Right hindlimb (tissue), 1 donor: Measurements from ENCODE around the gene MYBBP1A.
"Not testable (repeated sequence)": the region's sequence is repeated elsewhere in the genome, so short reads cannot be mapped to it uniquely, and the experiment has no call there.

Source experiments
- DNase-seq: peaks from one replicate; pipeline ENCODE4 v3.0.0-alpha.2; 2018

MYBBP1A gene, protein sequence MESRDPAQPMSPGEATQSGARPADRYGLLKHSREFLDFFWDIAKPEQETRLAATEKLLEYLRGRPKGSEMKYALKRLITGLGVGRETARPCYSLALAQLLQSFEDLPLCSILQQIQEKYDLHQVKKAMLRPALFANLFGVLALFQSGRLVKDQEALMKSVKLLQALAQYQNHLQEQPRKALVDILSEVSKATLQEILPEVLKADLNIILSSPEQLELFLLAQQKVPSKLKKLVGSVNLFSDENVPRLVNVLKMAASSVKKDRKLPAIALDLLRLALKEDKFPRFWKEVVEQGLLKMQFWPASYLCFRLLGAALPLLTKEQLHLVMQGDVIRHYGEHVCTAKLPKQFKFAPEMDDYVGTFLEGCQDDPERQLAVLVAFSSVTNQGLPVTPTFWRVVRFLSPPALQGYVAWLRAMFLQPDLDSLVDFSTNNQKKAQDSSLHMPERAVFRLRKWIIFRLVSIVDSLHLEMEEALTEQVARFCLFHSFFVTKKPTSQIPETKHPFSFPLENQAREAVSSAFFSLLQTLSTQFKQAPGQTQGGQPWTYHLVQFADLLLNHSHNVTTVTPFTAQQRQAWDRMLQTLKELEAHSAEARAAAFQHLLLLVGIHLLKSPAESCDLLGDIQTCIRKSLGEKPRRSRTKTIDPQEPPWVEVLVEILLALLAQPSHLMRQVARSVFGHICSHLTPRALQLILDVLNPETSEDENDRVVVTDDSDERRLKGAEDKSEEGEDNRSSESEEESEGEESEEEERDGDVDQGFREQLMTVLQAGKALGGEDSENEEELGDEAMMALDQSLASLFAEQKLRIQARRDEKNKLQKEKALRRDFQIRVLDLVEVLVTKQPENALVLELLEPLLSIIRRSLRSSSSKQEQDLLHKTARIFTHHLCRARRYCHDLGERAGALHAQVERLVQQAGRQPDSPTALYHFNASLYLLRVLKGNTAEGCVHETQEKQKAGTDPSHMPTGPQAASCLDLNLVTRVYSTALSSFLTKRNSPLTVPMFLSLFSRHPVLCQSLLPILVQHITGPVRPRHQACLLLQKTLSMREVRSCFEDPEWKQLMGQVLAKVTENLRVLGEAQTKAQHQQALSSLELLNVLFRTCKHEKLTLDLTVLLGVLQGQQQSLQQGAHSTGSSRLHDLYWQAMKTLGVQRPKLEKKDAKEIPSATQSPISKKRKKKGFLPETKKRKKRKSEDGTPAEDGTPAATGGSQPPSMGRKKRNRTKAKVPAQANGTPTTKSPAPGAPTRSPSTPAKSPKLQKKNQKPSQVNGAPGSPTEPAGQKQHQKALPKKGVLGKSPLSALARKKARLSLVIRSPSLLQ (N-terminal part only)

DNA sequence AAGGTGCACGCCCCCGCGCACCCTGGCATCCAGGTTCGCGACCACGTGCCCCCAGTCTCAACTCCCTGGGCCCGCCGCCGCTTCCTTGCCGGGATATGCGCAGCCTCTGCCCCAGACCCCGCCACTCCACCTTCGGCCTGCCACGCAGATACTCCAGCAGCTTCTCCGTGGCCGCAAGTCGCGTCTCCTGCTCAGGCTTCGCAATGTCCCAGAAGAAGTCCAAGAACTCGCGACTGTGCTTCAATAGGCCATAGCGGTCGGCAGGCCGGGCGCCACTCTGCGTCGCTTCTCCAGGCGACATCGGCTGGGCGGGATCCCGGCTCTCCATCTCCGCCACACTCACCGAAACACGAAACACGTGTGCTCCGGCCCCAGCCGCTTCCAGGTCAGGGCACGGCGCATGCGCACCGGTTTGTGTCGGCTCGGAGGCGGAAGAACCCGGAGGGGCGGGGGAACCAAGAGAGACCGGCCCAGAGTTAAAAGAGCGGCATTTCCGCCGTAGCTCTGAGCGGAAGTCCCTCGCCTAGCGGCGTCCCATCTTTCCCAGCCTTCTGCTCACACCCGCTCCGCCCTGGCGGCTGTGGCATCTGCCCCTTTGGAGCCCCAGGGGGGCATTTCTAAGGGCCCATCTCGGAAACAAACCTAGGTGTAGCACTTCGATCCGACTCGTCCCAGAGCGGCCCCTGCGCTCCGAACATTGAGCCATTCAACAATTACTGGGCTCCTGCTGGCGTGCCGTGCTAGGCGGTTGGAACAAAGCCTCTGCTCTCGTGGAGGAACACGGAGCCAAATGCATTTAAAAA is at the start of gene MYBBP1A:
MYBBP1A (minus strand) TSS at position 388 of the 803 bp plus-strand sequence; CDS start at position 328, 60 bp downstream.
- peak; percentile 97 for DNase-seq

DNA sequence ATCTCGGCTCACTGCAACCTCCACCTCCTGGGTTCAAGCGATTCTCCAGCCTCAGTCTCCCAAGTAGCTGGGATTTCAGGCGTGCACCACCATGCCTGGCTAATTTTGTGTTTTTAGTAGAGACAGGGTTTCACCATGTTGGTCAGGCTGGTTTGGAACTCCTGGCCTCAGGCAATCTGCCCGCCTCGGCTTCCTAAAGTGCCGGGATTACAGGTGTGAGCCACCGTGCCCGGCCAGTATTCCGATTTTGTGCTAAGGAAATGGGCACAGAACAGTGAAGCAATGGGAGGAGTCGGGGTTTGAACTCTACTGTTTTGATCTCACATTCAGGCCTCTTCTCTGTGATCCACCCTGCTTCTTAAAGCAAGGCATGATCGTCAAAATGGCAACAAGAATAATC is 49.6 kb upstream of the MYBBP1A start:
- DNase-seq, result not testable (repeated sequence)

DNA sequence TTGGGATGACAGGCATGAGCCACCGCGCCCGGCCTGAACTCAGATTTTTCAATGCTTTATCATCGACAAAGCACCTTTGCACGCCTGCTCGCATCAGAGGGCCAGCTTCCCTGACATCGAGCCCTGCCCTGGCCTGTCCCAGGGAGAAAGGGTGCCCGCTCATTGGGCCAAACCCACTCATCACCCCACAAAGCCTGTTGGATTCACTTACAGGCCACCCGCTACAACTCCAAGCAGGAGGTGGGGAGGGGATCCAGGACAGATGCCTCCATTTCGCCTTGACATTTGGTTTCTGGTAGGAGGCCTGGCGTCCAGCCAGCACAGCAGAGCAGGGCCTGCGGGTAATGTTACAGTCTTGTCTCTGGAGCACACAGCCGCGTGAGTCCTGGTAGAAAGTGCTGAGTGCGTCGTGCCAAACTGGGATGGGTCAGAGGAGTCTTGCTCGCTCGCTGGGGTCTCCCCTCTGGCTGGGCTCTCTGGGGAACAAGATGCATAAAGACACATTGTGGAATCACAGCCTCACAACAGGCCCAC is 49.0 kb upstream of the MYBBP1A start:
- peak; percentile 87 for DNase-seq

DNA sequence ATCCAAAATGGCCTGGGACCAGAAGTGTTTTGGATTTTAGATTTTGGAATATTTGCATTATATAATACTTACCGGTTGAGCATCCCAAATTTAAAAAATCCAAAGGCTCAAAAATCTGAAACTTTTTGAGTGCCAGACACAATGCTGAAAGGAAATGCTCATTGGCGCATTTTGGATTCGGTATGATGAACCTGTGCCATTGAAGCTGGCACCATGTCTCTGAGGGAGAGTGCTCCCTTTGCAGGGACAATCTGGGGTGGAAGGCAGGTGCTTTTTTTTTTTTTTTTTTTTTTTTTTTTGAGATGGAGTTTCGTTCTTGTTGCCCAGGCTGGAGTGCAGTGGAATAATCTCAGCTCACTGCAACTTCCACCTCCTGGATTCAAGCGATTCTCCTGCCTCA is 46.9 kb upstream of the MYBBP1A start:
- no peak for DNase-seq

DNA sequence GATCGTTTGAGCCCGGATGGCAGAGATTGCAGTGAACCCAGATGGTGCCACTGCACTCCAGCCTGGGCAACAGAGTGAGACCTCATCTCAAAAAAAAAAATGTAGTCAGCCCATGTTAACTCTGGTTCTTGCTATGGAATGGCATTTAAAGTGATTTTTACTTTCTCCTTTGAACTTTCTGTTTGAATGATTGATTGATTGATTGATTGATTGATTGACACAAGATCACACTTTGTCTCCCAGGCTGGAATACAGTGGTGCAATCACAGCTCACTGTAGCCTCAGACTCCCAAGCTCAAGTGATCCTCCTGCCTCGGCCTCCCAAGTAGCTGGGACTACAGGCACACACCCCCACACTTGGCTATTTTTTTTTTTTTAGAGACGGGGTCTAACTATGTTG is 46.1 kb upstream of the MYBBP1A start:
- DNase-seq, result no peak

DNA sequence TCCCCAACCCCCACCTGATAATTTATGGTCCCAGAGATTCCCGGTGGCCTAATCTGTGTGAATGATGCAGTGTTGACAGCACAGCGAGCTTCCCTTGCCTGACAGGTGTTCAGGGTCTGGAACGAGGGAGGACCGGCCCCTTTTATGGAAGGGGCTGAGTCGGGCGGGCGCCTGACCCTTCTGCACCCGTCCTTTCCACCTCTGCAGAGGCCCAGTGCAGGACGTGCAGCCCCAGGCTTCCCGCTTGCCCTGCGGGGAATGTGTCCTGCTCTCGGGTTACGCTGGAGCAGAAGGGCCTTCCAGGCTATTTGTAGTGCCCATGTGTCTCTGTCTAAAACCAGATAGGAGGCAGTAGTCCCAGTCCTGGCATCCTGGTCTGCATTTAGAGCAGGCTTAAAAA is 45.4 kb upstream of the MYBBP1A start:
- DNase-seq, result peak; percentile 71

DNA sequence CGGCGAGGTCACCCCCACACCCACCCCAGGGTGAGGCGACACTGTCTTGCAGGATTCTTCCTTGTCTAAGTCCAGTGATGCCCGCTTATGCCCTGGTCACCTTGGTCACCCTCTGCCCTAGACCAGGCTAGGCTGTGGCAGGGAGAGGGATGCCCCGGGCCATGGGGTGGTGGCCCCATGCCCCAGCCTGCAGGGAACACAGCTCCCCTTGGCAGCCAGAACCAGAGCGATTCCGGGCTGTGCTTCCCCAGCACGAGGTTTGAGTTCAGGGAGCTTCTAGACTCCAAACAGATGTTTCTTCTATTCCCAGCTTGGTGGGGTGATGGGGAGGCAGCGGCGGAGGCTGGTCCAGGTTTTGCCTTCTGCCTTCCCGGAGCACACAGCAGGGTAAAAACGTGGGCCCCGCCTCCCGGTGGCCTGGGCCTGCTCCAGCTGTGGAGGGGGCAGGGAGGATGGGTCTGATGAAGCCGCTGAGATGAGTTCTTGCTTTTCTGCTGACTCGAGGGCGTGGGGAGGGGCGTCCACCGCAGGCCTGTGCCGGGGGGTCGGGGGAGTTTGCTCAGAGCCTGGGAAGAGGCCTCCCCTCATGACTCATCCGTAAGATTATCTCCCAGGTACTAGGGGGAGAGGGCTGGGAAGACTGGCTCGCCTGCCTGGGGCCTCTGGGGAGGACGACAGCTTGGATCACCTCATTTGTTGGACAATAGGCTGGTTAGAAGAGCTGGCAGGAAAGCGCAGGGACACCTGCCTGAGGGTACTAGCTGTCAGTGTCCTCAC is 44.5 kb upstream of the MYBBP1A start:
- peak; percentile 87 for DNase-seq

DNA sequence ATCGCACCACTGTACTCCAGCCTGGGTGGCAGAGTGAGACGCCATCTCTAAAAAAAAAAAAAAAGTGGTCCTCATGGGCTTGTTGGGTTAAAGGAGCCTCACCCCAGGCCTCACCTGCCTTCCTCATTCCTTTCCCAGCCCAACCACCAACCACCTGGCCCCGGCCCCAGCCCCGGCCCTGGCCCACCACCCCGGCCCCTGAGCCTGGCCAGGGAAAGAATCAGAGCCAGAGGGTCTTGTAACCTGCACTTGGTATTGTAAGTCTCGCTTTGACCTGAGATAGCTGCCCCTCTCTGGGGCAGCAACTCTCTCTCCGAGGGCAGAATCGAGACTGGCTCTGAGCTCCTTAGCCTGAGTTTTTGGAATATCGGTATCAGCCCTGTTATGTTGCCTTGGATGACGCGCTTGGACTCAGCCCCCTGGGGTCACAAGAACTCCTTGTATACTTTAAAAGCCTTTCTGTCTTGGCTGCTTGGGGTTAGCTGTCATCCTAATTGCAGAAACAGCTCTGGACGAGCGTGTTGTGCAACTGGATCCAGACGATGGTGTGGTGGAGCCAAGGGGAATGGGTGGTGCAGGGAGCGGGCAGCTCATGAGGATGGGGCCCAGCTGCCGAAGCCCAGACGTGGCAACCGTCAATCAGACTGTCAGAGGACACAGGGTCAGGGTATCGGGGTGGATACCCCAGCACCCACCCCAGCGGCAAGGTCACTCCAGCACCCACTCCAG is 43.8 kb upstream of the MYBBP1A start:
- DNase-seq, result peak; percentile 69

DNA sequence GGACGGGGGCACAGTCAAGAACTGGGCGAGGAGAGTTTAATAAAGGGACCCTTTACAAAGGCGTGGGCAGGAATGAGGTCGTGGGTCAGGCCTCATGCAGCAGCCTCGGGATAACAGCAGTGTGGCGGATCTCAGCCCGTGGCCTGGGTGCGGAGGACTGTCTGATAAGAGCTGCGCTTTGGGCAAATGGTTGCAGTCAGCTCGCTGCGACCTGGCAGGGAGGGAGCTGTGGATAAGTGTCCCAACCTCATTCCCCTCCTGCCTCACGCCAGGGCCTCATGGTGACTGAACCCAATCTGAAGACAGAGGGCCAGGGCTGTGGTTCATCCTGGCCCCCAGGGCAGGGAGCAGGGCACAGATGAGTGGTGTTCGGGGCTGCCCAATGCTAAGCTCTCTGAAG is 42.8 kb upstream of the MYBBP1A start:
- no peak for DNase-seq

DNA sequence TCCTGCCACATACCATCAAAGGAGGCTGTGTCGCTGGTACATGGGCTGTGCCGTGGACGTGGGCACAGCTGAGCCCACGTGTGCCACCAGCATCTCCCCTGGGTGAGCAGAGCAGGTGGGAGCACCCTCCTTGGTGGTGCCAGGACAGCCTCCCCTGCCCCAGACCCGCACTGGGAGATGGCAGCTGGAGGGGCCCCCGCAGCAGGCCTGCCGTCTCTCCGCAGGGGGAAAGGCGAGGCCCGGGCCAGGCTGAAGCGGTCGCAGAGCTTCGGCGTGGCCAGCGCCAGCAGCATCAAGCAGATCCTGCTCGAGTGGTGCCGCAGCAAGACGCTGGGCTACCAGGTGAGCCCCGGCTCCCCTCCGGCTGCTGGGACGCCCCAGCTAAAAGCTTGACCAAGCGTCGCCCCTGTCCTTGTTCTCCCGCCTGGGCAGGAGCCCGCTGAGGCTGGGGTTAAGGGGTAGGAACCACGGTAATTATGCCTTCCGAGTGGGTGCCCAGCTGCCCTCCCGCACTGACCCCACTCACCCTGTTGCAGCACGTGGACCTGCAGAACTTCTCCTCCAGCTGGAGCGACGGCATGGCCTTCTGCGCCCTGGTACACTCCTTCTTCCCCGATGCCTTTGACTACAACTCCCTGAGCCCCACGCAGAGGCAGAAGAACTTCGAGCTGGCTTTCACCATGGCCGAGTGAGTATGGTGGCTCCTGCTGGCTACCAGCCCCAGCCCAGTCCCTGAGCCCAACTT is 41.6 kb upstream of the MYBBP1A start:
- no peak for DNase-seq

DNA sequence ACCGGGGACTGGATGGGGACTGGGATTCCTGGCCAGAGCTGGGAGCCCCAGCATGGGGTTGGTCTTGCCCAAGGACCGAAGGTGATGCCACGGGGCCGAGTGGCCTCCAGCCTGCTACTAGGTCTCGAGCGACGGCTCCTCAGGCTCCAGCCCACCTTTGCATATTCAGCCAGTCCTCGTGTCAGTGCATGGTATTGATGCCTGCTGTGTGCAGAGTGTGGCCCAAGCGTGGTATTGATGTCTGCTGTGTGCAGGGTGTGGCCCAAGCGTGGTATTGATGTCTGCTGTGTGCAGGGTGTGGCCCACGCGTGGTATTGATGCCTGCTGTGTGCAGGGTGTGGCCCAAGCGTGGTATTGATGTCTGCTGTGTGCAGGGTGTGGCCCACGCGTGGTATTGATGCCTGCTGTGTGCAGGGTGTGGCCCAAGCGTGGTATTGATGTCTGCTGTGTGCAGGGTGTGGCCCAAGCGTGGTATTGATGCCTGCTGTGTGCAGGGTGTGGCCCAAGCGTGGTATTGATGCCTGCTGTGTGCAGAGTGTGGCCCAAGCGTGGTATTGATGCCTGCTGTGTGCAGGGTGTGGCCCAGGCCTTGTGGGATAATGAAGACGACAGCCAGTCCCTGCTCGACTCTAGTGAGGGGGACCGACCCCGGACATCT is 40.6 kb upstream of the MYBBP1A start:
- not testable (repeated sequence) for DNase-seq

DNA sequence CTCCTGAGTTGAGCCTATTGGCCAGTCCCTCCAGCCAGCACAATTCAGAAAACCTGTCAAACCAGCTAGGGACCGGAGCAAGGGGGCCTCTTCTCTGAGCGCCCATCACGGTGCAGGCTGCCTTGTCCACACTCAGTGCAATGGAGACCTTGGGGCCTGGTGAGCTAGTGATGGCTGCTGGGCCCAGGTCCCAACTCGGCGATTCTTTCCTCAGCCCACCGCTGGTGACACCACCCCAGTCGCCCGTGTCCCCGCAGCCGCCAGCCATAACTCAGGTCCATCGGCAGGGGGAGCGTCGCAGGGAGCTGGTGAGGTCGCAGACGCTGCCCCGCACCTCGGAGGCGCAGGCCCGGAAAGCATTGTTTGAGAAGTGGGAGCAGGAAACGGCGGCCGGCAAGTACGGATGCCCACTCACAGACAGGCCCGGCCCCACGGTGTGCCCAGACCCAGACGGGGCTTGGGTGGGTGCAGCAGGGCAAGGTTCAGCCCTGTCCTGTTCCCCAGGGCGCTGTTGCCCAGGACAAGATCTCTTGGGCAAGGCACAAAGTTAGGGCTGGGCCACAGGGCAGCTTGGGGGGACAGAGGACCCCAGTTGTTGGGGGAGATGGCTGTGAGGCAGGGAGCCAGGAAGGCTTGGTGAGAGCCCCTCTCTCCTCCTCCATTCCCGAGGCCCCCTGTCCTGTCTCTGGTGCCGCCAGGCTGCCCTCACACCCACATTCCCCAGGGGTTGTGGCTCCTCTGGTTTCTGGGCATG is 39.9 kb upstream of the MYBBP1A start:
- DNase-seq, result no peak

DNA sequence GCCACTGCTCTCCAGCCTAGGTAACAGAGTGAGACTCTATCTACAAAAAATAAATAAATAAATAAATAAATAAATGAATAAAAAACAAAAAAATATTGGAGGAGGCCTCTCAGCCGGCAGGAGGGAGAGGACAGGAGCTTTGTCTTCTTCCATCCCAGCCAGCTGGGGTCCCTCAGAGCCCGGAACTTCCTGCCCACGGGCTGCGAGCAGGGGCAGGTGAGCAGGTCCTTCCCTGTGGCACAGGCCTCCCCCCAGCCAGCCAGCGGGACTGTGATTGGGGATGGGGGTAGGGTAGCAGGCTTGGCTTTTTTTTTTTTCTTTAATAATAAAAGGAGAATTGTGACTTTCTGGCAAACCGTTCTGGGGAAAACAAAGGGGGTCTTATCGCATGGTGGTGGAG is 39.2 kb upstream of the MYBBP1A start:
- DNase-seq, result no peak

DNA sequence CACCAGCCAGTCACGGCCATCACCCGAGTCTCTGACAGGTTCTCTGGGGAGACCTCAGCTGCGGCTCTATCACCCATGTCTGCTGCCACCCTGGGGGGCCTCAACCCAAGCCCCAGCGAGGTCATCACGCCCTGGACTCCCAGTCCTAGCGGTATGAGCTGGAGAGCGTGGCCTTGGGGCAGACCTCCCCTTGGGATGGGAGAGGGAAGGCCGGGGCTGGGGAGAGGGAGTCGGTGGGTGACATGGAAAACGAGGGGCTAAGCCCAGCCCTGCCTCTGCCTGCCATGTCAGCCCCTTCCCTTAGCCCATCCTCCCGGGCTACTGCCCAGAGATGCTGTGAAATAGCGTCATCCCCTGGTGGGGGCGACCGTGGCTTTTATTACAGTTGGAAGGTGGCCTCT is 37.8 kb upstream of the MYBBP1A start:
- no peak for DNase-seq

DNA sequence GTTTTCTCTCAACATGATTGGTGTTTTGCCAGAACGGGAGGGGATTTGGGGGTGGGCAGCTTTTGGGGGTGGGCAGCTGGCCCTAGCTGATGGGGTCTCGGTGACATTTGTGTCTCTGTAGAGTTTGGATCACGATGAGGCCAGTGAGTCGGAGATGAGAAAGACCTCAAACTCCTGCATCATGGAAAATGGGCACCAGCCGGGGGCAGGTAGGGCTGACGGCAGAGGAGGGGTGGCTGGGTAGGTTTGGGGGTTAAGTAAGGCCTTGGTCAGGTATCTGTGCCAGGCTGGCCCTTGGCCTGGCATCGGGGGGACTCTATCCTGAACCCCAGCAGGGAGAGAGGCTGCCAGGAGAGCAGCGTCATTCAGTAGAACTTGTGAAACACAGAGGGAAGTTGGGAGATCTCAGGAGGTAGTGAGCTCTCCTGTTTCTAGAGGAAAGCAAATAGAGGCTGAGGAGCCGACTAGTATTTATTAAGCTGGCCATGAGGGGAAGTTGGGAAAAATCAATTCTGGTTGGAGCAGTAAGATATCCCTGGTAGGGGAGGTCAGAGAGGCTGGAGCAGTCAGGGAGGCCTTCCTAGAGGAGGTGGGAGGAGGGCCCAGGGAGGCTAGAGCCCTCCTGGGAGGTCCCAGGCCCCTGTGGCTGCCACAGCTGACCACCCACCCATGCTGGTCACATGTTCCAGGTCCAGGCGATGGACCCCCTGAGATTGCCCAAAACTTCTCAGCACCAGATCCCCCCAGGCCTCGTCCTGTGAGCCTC is 37.2 kb upstream of the MYBBP1A start:
- no peak for DNase-seq

DNA sequence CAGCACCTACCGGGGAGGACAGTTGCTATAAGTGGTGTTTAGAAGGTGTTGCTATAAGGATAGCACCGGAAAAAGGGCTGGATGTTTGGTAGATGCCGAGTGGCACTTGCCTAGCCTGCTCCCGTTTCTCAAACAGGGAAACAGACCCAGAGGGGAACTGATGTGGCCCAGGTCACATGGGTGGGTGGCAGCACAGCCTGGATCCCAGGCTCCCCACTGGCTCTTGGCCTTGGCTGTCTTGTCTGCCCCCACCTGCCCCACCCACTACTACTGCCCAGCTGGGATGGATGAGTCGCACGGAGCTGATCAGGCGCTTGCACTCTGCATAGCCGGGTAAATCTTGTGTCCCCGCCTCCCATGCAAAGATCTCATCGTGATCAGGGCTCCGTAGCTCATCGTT is 36.3 kb upstream of the MYBBP1A start:
- no peak for DNase-seq

DNA sequence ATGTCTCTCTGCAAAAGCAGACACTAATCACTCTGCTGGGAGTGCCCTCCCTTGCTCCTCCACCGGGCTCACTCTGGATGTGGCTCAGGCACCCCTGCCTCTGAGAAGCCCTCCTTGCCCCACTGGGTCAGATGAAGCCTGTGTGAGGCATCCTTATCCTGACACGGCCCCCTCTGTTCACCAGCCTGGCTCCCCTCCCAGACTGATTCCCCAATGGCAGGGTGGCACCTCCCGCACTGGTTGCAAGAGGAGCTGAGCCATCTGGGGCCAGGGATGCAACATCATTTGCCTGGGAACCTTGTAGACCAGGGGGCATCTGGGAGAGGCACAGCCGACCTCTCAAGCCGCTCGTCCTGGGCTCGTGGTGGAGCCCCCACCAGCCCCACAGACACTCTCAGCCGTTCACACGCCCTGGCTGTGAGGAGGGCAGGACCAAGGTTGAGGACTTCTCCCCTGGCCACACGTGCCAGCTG is 35.8 kb upstream of the MYBBP1A start:
- DNase-seq, result no peak
